GM12865 (cell line): Measurements from ENCODE around the gene DRD4.
"Not testable (repeated sequence)": the region's sequence is repeated elsewhere in the genome, so short reads cannot be mapped to it uniquely, and the experiment has no call there.

Source experiments
- DNase-seq: peaks from one replicate; pipeline ENCODE4 v3.0.0; 2010; ENCODE audit warnings: low read depth
- H3K4me3 ChIP-seq: 2 replicates; pipeline ENCODE4 v1.5.1; 2011; ENCODE audit warnings: mild to moderate bottlenecking, low read depth, low read length, control low read depth
- TF ChIP-seq, protein P1 (sequence below): IDR thresholded peaks from 2 replicates; pipeline ENCODE4 v1.5.1; 2011; ENCODE audit warnings: low read length, control low read depth, low read depth, inconsistent platforms; ENCODE audit not compliant: insufficient read depth; ENCODE audit errors: missing control alignments

Gene DRD4

DNA sequence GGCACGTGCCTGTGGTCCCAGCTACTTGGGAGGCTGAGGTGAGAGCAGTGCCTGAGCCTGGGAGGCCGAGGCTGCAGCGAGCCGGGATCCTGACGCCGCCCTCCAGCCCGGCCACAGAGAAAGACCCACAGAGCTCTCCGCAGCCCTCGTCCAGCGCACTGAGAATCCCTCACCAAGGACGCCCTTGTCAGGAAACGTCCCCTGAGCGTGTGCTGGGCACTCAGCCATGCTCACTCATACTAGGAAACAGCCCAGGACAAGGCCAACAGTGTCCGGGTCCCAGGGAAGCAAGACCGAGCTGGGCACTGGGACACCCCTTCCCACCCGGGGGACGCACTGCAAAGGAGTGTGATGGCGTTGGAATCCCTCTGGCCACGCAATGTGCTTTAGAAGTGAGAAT is 43.4 kb downstream of the DRD4 start:
- no peak overlapping the region for H3K4me3 ChIP-seq
- TF ChIP-seq, protein P1, sequence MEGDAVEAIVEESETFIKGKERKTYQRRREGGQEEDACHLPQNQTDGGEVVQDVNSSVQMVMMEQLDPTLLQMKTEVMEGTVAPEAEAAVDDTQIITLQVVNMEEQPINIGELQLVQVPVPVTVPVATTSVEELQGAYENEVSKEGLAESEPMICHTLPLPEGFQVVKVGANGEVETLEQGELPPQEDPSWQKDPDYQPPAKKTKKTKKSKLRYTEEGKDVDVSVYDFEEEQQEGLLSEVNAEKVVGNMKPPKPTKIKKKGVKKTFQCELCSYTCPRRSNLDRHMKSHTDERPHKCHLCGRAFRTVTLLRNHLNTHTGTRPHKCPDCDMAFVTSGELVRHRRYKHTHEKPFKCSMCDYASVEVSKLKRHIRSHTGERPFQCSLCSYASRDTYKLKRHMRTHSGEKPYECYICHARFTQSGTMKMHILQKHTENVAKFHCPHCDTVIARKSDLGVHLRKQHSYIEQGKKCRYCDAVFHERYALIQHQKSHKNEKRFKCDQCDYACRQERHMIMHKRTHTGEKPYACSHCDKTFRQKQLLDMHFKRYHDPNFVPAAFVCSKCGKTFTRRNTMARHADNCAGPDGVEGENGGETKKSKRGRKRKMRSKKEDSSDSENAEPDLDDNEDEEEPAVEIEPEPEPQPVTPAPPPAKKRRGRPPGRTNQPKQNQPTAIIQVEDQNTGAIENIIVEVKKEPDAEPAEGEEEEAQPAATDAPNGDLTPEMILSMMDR: no peak
- no peak for DNase-seq

DNA sequence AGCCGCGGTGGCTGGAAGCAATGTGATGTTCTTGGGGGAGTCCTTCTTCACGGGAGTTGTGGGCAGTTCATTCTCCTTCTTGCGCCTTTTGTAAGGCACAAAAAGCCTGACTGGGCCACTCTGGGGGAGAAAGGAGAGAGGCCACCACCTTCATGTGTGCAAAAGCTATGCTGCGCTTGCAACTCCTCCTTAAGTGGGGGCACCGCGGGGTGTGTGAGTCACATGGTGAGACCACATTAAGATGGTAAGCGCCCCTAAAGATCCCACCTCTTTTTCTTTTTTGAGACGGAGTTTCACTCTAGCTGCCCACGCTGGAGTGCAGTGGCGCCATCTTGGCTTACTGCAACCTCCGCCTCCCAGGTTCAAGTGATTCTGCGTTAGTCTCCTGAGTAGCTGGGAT is 43.9 kb downstream of the DRD4 start:
- TF ChIP-seq, protein P1: no peak
- no peak overlapping the region for H3K4me3 ChIP-seq
- DNase-seq: no peak

DNA sequence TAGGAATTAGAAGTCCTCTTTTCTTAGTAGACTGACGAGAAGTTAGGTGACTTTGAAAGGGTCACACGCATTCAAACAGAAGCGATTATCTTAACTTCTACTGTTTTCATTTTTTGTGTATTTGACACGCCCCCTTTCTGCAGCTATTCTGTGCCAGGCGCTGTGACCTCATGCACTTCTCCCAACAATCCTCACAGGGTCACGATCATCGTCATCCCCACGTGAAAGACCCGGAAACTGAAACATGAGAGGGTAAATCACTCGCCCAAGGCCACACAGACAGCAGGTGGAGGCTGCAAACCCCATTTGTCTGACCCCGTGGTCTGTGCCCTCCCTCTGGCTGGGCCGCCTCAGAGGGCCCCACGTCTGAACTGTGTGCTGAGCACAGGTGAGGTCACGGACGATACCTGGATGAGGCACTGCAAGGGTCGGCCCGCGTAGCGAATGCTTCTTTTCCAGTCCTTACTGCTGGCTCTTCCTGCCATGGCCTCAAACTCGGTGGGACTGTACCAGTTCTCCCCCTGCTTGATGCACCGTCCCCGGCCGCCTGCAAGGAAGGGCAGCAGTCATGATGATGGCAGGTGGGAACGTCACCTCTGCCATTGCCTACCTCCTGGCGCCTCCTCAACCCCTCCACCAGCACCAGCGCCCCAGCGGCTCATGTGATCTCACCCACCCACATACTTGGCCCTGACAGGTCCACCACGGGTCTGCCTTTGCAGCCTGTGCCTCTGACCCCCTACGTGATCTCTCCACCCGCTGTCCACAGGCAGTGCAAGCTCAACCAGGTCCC is 49.6 kb downstream of the DRD4 start:
- DNase-seq: no peak
- H3K4me3 ChIP-seq: no peak overlapping the region
- TF ChIP-seq, protein P1: no peak

DNA sequence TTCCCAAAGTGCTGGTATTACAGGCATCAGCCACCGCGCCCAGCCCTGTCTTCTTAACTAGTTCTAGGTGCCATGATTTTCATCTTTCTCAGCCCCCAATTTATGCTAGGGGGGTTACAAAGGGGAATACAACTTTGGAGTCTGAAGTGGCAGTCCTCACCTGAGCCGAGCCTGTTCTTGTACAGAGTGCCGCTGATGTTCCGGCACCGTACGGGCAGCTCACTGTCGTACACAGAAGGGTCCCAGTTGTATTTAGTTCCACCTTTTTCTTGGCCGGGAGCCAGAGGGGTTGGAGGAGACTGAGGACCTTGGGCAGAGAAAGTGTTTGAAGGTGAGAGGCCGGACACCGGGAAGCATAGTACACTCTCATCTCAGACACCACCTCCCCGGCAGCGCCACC is 50.7 kb downstream of the DRD4 start:
- no peak overlapping the region for H3K4me3 ChIP-seq
- TF ChIP-seq, protein P1: no peak
- no peak for DNase-seq

DNA sequence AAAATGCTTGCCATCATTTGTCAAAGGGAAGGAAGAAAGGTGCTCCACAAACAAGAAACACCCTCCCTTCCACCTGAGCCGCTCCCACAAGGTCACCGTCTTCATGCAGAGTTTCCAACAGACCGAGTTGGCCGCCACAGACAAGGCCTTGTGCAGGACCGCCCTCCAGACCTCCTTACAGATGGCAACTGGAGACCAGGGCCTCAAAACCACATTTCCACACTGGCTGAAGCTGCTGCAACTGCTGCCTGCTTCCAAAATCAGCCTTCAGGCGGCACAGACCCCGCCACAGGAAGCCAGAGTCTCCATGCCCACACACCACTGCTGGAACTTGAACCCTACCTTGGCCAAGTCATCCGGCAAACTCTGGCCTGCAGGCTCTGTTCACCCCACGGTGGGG is 51.6 kb downstream of the DRD4 start:
- TF ChIP-seq, protein P1: no peak
- no peak overlapping the region for H3K4me3 ChIP-seq
- no peak for DNase-seq

DNA sequence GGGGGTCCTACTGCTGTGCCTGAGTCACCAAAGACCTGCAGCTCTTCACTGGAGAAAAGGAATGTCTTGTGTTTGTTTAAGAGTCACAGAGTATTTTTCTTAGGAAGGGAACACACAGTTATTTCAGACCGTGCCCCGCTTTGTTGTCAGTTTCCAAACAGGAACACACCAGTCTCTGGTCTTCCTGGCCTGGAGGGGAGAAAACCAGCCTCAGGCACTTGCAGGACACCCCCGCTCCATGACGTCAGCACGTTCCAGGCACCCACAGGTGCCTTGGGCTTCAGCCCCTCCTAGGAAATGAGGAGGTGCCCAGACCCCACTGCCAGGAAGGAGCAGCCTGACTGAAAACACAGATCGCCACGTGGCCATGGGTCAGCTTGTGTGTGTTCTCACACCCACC is 52.6 kb downstream of the DRD4 start:
- no peak for DNase-seq
- TF ChIP-seq, protein P1: no peak
- H3K4me3 ChIP-seq: no peak overlapping the region

DNA sequence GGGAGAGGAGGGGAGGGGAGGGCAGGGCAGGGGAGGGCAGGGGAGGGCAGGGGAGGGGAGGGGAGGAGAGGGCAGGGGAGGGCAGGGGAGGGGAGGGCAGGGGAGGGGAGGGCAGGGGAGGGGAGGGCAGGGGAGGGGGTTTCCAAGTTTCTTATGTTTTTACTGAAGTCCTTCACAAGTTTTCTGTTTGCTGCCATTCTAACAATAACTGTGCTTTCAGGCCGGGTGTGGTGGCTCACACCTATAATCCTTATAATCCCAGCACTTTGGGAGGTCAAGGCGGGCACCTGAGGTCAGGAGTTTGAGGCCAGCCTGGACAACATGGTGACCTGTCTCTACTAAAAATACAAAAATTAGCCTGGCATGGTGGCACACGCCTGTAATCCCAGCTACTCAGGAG is 53.2 kb downstream of the DRD4 start:
- DNase-seq, H3K4me3 ChIP-seq: not testable (repeated sequence)
